A549 (cell line): ENCODE measurements around the gene IRX3. TPM values are rescaled to one million over a fixed set of nuclear protein-coding genes. Genes with fewer than 3 reads are reported as not detected.

Experiments used
- ATAC-seq, 2 experiments: fragments of 200-7000 bp in 1 of 2; fragments of >200 bp in 1 of 2; cut with Nextera tagmentation in 1 of 2; cut with Tn5 transposase in 1 of 2; 3 replicates each; pipeline versions ENCODE4 v1.8.0 to v1.9.1; 2018 to 2020; ENCODE audit warnings: mild to moderate bottlenecking in 1 of 2, moderate library complexity in 1 of 2
- CTCF ChIA-PET: fragments of 300-600 bp; sonication (Branson Sonifier 250); formaldehyde crosslinking; extraction: SDS; loops from one replicate; lab custom pipeline; 2021; ENCODE audit warnings: antibody characterized with exemption, inconsistent platforms; lab: Yijun Ruan, JAX
- POLR2A ChIA-PET: fragments of 350-600 bp; formaldehyde crosslinking; extraction: SDS; loops from one replicate; lab custom pipeline; 2021; ENCODE audit warnings: antibody characterized with exemption, inconsistent platforms; lab: Yijun Ruan, JAX
- DNase-seq, 2 experiments: peaks; one replicate each; pipeline versions ENCODE4 v3.0.0 to v3.0.0-alpha.2; 2011 to 2016; ENCODE audit warnings: low read depth in 1 of 2, low spot score in 1 of 2
- FAIRE-seq: peaks from 2 replicates; lab custom pipeline; 2011; peaks lifted over from hg19 to GRCh38; lab: Jason Lieb, UNC
- H3K27ac ChIP-seq, 2 experiments: fragments of >200 bp; sonication (Bioruptor Twin); formaldehyde crosslinking; 3 replicates each; pipeline ENCODE4 v1.5.1; 2016 to 2017
- H3K4me1 ChIP-seq: fragments of >200 bp; sonication (Bioruptor Twin); formaldehyde crosslinking; 3 replicates; pipeline ENCODE4 v1.6.1; 2016
- H3K4me2 ChIP-seq: fragments of >200 bp; sonication (Bioruptor Twin); formaldehyde crosslinking; 3 replicates; pipeline ENCODE4 v1.6.1; 2016
- H3K4me3 ChIP-seq: fragments of >200 bp; sonication (Bioruptor Twin); formaldehyde crosslinking; 3 replicates; pipeline ENCODE4 v1.5.1; 2016
- H3K9me3 ChIP-seq: fragments of >200 bp; sonication (Bioruptor Twin); formaldehyde crosslinking; 3 replicates; pipeline ENCODE4 v1.6.1; 2016
- CEBPB ChIP-seq, 2 experiments: fragments of >200 bp in 1 of 2; sonication (Bioruptor Twin) in 1 of 2; formaldehyde crosslinking in 1 of 2; IDR thresholded peaks; 2 replicates each; pipeline ENCODE4 v1.6.1; 2012 to 2016
- CHD4 ChIP-seq: fragments of 200-600 bp; sonication (generic); IDR thresholded peaks from 2 replicates; pipeline ENCODE4 v1.6.1; 2016; ENCODE audit warnings: antibody characterized with exemption, mild to moderate bottlenecking, borderline replicate concordance
- E2F6 ChIP-seq: IDR thresholded peaks from 2 replicates; pipeline ENCODE4 v1.6.1; 2012; ENCODE audit warnings: low read depth, borderline replicate concordance
- EP300 ChIP-seq, 2 experiments: fragments of >200 bp; sonication (Bioruptor Twin); formaldehyde crosslinking; IDR thresholded peaks; 2 replicates in 1 of 2; 3 replicates in 1 of 2; pipeline ENCODE4 v1.6.1; 2016 to 2017
- ESRRA ChIP-seq: fragments of 150-350 bp; IDR thresholded peaks from 2 replicates; pipeline ENCODE4 v1.6.1; 2014; ENCODE audit warnings: mild to moderate bottlenecking, low read length, borderline replicate concordance
- FOSB ChIP-seq: fragments of 250-450 bp; sonication (Bioruptor Pico); IDR thresholded peaks from 2 replicates; pipeline ENCODE4 v1.5.0; 2020; ENCODE audit warnings: mild to moderate bottlenecking, moderate library complexity
- HOXB5 ChIP-seq: fragments of 250-450 bp; sonication (Bioruptor Pico); IDR thresholded peaks from 2 replicates; pipeline ENCODE4 v1.5.0; 2020; ENCODE audit warnings: mild to moderate bottlenecking, moderate library complexity
- MAFK ChIP-seq: fragments of 450-650 bp; IDR thresholded peaks from 2 replicates; pipeline ENCODE4 v1.6.1; 2014; ENCODE audit not compliant: partially characterized antibody
- RAD21 ChIP-seq, 2 experiments: fragments of >200 bp in 1 of 2; sonication (Bioruptor Twin) in 1 of 2; formaldehyde crosslinking in 1 of 2; IDR thresholded peaks in 1 of 2; conservative IDR thresholded peaks in 1 of 2; 2 replicates in 1 of 2; 3 replicates in 1 of 2; pipeline ENCODE4 v1.6.1; 2012 to 2018; ENCODE audit warnings: inconsistent platforms in 1 of 2
- RFX5 ChIP-seq: fragments of 450-650 bp; IDR thresholded peaks from 2 replicates; pipeline ENCODE4 v1.7.1; 2014; ENCODE audit warnings: antibody characterized with exemption, mild to moderate bottlenecking, moderate library complexity
- RNF2 ChIP-seq: fragments of 200-600 bp; sonication (generic); IDR thresholded peaks from 2 replicates; pipeline ENCODE4 v1.6.1; 2016; ENCODE audit warnings: low read depth, mild to moderate bottlenecking, antibody characterized with exemption, moderate library complexity, borderline replicate concordance
- TFCP2L1 ChIP-seq: fragments of 250-450 bp; sonication (Bioruptor Pico); IDR thresholded peaks from 2 replicates; pipeline ENCODE4 v1.5.0; 2021; ENCODE audit warnings: mild to moderate bottlenecking
- TP53 ChIP-seq: fragments of 250-450 bp; sonication (Bioruptor Pico); IDR thresholded peaks from 2 replicates; pipeline ENCODE4 v1.5.0; 2021; ENCODE audit warnings: mild to moderate bottlenecking, moderate library complexity
- USF2 ChIP-seq: fragments of 450-650 bp; IDR thresholded peaks from 2 replicates; pipeline ENCODE4 v1.6.1; 2014; ENCODE audit warnings: antibody characterized with exemption
- ZFP36 ChIP-seq: fragments of 450-650 bp; IDR thresholded peaks from 2 replicates; pipeline ENCODE4 v1.6.1; 2014; ENCODE audit warnings: borderline replicate concordance; ENCODE audit not compliant: partially characterized antibody
- ZSCAN20 ChIP-seq: fragments of 250-450 bp; sonication (Bioruptor Pico); IDR thresholded peaks from 2 replicates; pipeline ENCODE4 v1.8.0; 2022; ENCODE audit warnings: mild to moderate bottlenecking, moderate library complexity
- WGBS: methylation state at CpG from one replicate; pipeline ENCODE4 v1.1.6; 2017; ENCODE audit errors: missing lambda C conversion rate; 5-methylcytosine and 5-hydroxymethylcytosine counted together
- polyA plus RNA-seq, 4 experiments: library from polyadenylated mRNA; depleted of rRNA in 3 of 4; stranded (reverse); fragments of >200 nt; fragmentation: RNase III in 1 of 4; extraction: RNeasy Plus Mini Kit Qiagen cat#74134 plus additional on column Dnase treatment in 1 of 4; gene quantifications; 2 replicates in 3 of 4; 3 replicates in 1 of 4; pipeline ENCODE4 v1.2.3, GENCODE V29; 2011 to 2017
- TF ChIP-seq, protein P1 (sequence below): fragments of >200 bp; sonication (Bioruptor Twin); formaldehyde crosslinking; IDR thresholded peaks from 3 replicates; pipeline ENCODE4 v1.5.1; 2016
- TF ChIP-seq, protein P2 (sequence below): fragments of >200 bp; sonication (Bioruptor Twin); formaldehyde crosslinking; IDR thresholded peaks from 3 replicates; pipeline ENCODE4 v1.6.1; 2016

The IRX3 gene
- polyA plus RNA-seq, 2 of the 4 experiments (the other 2 are of a cell fraction) = 1.7 to 3.2 TPM

GRCh38 chr16:54284319-54284930 is 2.2 kb downstream of the IRX3 start:
- ChIA-PET CTCF (interaction anchor here (1.0 to 2.3 kb wide), 5 partner anchors 382 to 652 kb away, joined by 3 to 8 read pairs (median 3); no protein-coding TSS in a partner anchor), POLR2A (interaction anchor here (3.5 kb wide), 1 partner anchor 645 kb away, joined by 14 read pairs; no protein-coding TSS in a partner anchor)
- peak overlapping the region in 1 of 2 experiments; percentile 92; a peak in 4 of 6 replicates for H3K27ac ChIP-seq
- DNase-seq (no peak), FAIRE-seq (no peak), ATAC-seq (no peak)
- H3K4me2 ChIP-seq = peak overlapping the region; percentile 92
- peaks cover 20% of the 10 kb centered on the region; the same call in 1 of the 3 replicates for H3K4me1 ChIP-seq
- peak overlapping the region; percentile 80 for H3K4me3 ChIP-seq
- 31% methylated on average over 23 of the region's 73 CpGs for WGBS
- TF ChIP-seq USF2 (no peak), MAFK (no peak), RAD21 (conservative IDR thresholded peaks at IDR 0.05 in 1 of 2, IDR thresholded peaks at IDR 0.05 in 1 of 2) (no peak), E2F6 (no peak), CHD4 (no peak), ZSCAN20 (CRISPR knock-in tag) (no peak), EP300 (IDR thresholded peaks at IDR 0.05) (no peak), HOXB5 (CRISPR knock-in tag) (no peak), FOSB (no peak), ZFP36 (no peak), RNF2 (no peak)
- TF ChIP-seq, protein P1, sequence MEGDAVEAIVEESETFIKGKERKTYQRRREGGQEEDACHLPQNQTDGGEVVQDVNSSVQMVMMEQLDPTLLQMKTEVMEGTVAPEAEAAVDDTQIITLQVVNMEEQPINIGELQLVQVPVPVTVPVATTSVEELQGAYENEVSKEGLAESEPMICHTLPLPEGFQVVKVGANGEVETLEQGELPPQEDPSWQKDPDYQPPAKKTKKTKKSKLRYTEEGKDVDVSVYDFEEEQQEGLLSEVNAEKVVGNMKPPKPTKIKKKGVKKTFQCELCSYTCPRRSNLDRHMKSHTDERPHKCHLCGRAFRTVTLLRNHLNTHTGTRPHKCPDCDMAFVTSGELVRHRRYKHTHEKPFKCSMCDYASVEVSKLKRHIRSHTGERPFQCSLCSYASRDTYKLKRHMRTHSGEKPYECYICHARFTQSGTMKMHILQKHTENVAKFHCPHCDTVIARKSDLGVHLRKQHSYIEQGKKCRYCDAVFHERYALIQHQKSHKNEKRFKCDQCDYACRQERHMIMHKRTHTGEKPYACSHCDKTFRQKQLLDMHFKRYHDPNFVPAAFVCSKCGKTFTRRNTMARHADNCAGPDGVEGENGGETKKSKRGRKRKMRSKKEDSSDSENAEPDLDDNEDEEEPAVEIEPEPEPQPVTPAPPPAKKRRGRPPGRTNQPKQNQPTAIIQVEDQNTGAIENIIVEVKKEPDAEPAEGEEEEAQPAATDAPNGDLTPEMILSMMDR = no peak
- TF ChIP-seq, protein P2, sequence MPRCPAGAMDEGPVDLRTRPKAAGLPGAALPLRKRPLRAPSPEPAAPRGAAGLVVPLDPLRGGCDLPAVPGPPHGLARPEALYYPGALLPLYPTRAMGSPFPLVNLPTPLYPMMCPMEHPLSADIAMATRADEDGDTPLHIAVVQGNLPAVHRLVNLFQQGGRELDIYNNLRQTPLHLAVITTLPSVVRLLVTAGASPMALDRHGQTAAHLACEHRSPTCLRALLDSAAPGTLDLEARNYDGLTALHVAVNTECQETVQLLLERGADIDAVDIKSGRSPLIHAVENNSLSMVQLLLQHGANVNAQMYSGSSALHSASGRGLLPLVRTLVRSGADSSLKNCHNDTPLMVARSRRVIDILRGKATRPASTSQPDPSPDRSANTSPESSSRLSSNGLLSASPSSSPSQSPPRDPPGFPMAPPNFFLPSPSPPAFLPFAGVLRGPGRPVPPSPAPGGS = no peak
- H3K9me3 ChIP-seq = no peaks in the 10 kb centered on the region

DNA sequence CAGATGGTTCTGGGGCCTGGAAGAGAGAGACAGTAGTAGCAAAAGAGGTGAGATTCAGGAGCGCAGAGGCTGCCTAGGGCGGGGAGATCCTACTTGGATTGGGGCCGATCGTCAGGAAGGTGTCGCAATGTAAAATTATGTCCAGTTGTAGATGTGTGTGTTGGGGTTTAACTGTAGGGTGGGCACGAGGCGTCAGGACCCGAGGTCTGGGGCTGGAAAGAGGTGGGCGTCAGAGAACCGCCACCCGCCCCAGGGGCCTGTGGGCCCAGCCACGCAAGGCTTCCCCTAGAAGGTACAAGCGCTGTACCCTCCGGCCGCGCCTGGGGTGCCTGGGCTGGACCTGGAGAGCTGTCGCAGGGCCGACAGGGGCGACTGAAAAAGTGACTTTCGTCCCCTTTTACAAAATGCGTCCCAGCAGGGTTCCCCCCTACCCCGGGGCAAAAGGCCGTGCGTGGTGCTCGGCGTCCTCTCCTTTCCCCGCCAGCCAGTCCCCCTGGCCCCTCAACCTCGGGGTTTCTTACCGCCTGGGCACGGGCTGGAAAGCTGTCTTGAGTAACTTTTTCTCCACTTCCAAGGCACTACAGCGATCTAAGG is 2.8 kb downstream of the IRX3 start:
- 75% methylated on average over 24 of the region's 31 CpGs for WGBS
- POLR2A ChIA-PET = no interaction called here
- no peak for FAIRE-seq

More for the DNA sequence above, 2.8 kb downstream of the IRX3 start:
- Histone ChIP-seq H3K4me2 (peak overlapping the region; percentile 92), H3K4me3 (peak overlapping the region; percentile 80), H3K27ac (peak overlapping the region in 1 of 2 experiments; percentile 92; a peak in 3 of 6 replicates), H3K4me1 (peaks cover 20% of the 10 kb centered on the region; the same call in 1 of the 3 replicates), H3K9me3 (no peaks in the 10 kb centered on the region)
- ATAC-seq = no peak
- TF ChIP-seq CEBPB (IDR thresholded peaks at IDR 0.05) (peak in 1 of 2 experiments; percentile 30; a peak in 1 of 4 replicates), ZFP36 (no peak), RFX5 (no peak), TFCP2L1 (CRISPR knock-in tag) (no peak), ESRRA (no peak), TP53 (no peak)
- DNase-seq = no peak
- CTCF ChIA-PET = interaction anchor here (1.4 kb wide), 1 partner anchor 394 kb away, joined by 3 read pairs; no protein-coding TSS in a partner anchor
